Measurements from ENCODE around the gene CDKL1. TPM values are rescaled to one million over a fixed set of nuclear protein-coding genes. Genes with fewer than 3 reads are reported as not detected.
A peak's percentile ranks its signal among the peaks of the same experiment; 100 is the strongest.

CDKL1 gene
- total and polyA plus RNA-seq, 11 donors, result 0.34 to 7.0 (median 2.5) TPM

DNA sequence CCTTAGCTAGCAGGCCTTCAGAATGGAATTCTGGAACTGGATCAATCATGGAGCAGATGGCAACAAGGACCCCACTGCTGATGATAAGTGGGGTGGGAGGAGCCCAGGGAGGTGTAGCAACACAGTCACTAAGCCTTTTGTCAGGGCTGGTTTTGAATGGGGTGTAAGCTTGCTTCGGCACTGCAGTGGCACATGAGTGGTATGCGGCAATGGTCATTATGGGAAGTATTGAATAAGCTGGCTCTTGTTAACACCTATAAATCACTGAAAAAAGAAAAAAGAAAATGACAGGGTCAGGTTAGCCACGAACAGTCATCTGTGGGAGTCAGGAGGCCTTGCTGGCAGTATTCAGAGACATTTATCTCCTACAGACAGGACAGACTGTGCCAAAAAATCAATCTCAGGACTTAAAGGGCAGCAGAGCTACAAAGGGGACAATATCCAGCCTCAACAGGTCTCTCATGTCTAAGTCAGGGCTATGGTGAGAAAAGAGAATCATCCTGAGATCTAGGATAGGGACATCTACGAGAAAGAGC lies 19.1 kb downstream of the CDKL1 start:
- Histone ChIP-seq H3K4me3 (no peak overlapping the region), H3K9me3 (no peaks in the 10 kb centered on the region), H3K27me3 (no peaks in the 10 kb centered on the region), H3K4me1 (peaks cover 0 to 12% (median 0%) of the 10 kb centered on the region in 12 donors), H3K36me3 (no peaks in the 10 kb centered on the region), H3K27ac (no peak overlapping the region)
- intact Hi-C loops (cut with DNase I), result no loop called here
- WGBS, 4 donors, result 71 to 82% (median 78%) methylated on average over 4 of the region's 4 CpGs
- TF ChIP-seq POLR2A (IDR thresholded peaks at IDR 0.05), result no peak
- TF ChIP-seq, protein P1, sequence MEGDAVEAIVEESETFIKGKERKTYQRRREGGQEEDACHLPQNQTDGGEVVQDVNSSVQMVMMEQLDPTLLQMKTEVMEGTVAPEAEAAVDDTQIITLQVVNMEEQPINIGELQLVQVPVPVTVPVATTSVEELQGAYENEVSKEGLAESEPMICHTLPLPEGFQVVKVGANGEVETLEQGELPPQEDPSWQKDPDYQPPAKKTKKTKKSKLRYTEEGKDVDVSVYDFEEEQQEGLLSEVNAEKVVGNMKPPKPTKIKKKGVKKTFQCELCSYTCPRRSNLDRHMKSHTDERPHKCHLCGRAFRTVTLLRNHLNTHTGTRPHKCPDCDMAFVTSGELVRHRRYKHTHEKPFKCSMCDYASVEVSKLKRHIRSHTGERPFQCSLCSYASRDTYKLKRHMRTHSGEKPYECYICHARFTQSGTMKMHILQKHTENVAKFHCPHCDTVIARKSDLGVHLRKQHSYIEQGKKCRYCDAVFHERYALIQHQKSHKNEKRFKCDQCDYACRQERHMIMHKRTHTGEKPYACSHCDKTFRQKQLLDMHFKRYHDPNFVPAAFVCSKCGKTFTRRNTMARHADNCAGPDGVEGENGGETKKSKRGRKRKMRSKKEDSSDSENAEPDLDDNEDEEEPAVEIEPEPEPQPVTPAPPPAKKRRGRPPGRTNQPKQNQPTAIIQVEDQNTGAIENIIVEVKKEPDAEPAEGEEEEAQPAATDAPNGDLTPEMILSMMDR (IDR thresholded peaks at IDR 0.05), result no peak
- DNase-seq (no peak), ATAC-seq (peak in 3 of 4 donors; percentile 15 to 46 (median 34))

DNA sequence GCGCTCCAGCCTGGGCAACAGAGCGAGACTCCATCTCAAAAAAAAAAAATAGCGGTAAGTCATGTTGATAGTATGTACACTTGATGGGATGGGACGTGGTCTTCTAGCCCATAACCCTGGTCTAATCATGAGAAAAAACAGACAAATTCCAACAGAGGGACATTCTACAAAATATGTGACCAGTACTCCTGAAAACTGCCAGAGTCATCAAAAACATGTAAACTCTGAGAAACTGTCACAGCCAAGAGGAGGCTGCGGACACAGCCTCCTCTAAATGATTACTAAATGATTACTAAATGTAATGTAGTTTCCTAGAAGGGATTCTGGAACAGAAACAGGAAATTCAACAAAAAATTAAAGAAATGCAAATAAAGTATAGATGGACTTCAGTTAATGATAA lies 20.9 kb downstream of the CDKL1 start:
- intact Hi-C loops (cut with DNase I), result no loop called here
- no peak for DNase-seq
- Histone ChIP-seq H3K27ac (no peak overlapping the region), H3K9me3 (no peaks in the 10 kb centered on the region), H3K4me1 (peaks cover 0 to 12% (median 0%) of the 10 kb centered on the region in 12 donors), H3K36me3 (no peaks in the 10 kb centered on the region), H3K4me3 (no peak overlapping the region), H3K27me3 (no peaks in the 10 kb centered on the region)
- no peak for ATAC-seq
- 86 to 95% (median 92%) methylated on average over 5 of the region's 5 CpGs for WGBS, 4 donors
- no peak for TF ChIP-seq POLR2A (IDR thresholded peaks at IDR 0.05)

DNA sequence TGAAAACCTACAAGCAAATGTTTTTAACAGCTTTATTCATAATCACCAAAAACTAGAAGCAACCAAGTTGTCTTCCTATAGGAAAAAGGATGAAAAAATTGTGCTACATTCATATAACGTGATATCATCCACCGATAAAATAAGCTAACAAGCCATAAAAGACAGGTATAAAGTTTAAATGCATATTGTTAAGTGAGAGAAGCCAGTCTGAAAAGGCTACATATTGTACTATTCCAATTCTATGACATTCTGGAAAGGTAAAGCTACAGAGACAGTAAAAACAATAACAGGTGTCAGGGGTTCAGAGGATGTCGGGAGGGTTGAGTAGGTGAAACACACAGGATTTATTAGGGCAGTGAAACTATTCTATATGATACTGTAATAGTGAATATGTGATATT lies 22.7 kb downstream of the CDKL1 start:
- no peak overlapping the region for H3K4me3 ChIP-seq
- H3K27ac ChIP-seq, result no peak overlapping the region
- ATAC-seq (no peak), DNase-seq (no peak)
- 80 to 97% (median 97%) methylated on average over 3 of the region's 3 CpGs for WGBS, 4 donors
- TF ChIP-seq, protein P1 (IDR thresholded peaks at IDR 0.05), result no peak
- no peak for TF ChIP-seq POLR2A (IDR thresholded peaks at IDR 0.05)
- H3K4me1 ChIP-seq, result peaks cover 0 to 12% (median 0%) of the 10 kb centered on the region in 12 donors
- intact Hi-C loops (cut with DNase I), result no loop called here
- H3K27me3 ChIP-seq, result no peaks in the 10 kb centered on the region
- H3K36me3 ChIP-seq, result no peaks in the 10 kb centered on the region
- no peaks in the 10 kb centered on the region for H3K9me3 ChIP-seq

DNA sequence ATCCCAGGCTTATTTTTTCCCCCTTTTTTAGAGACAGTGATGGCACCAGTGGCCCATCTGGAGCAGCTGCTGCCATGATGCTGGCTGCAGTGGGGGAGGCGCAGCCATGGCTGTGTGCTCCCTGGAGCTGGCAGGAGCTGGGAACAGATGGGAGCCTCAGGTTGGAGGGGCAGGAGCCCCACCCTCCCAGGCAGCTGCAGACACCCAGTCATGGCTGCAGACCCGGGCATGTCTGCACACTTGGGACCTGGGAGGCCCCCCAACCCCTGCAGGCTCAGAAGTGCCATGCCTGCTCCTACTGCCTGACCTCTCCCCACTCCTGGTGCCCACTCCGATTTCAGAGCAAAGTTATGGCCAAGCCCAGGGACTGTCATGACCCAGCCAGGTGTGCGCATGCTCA lies 25.1 kb downstream of the CDKL1 start:
- Histone ChIP-seq H3K27ac (no peak overlapping the region), H3K36me3 (no peaks in the 10 kb centered on the region), H3K9me3 (no peaks in the 10 kb centered on the region), H3K4me3 (no peak overlapping the region), H3K27me3 (no peaks in the 10 kb centered on the region), H3K4me1 (peaks cover 0 to 3% (median 0%) of the 10 kb centered on the region in 12 donors)
- TF ChIP-seq, protein P1 (IDR thresholded peaks at IDR 0.05), result no peak
- TF ChIP-seq POLR2A (IDR thresholded peaks at IDR 0.05), result no peak
- WGBS, 4 donors, result 87 to 98% (median 92%) methylated on average over 4 of the region's 4 CpGs
- intact Hi-C loops (cut with DNase I), result no loop called here
- no peak for ATAC-seq
- no peak for DNase-seq

DNA sequence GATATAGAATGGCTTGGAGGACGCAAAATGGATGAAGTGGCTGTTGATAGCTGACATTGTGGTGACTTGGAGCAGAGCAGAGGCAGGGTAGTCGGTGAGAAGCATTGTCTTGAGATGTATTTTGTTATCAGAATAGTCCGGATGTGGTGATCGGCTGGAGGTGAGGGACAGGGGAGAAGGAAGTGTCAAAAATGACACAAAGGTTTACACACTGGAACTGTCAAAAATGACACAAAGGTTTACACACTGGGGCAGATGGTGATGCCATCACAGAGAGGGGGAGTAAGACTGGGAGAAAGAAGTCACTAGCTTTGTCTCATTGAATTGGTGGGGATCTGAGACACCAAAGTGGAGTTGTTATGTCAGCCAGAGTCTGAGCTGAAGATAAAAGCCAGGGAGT lies 30.1 kb downstream of the CDKL1 start:
- no peaks in the 10 kb centered on the region for H3K27me3 ChIP-seq
- H3K27ac ChIP-seq, result peak overlapping the region in 1 of 12 donors; percentile 46
- H3K36me3 ChIP-seq, result no peaks in the 10 kb centered on the region
- ATAC-seq (no peak), DNase-seq (no peak)
- intact Hi-C loops (cut with DNase I), result no loop called here
- peaks cover 0 to 30% (median 8%) of the 10 kb centered on the region in 12 donors for H3K4me1 ChIP-seq
- H3K4me3 ChIP-seq, result no peak overlapping the region
- H3K9me3 ChIP-seq, result no peaks in the 10 kb centered on the region
- TF ChIP-seq, protein P1 (IDR thresholded peaks at IDR 0.05), result no peak
- no peak for TF ChIP-seq POLR2A (IDR thresholded peaks at IDR 0.05)
- WGBS, 4 donors, result 60 to 80% (median 72%) methylated on average over 4 of the region's 4 CpGs

Data from heart left ventricle (tissue), 16 donors.